GM19328 (cell line): Measurements from ENCODE around the gene GAL3ST3.
"Not testable (repeated sequence)": the region's sequence is repeated elsewhere in the genome, so short reads cannot be mapped to it uniquely, and the experiment has no call there.

Experiments used
- ATAC-seq: cut with Tn5 transposase; IDR thresholded peaks from one replicate; pipeline ENCODE4 v1.9.1; 2021; ENCODE audit warnings: mild to moderate bottlenecking, moderate library complexity; ENCODE audit not compliant: unreplicated experiment

GAL3ST3 gene

GRCh38 chr11:66045177-66045639 lies 3.8 kb downstream of the GAL3ST3 start:
- ATAC-seq = no peak

GRCh38 chr11:66044757-66045156 lies 4.2 kb downstream of the GAL3ST3 start:
- ATAC-seq = no peak

GRCh38 chr11:66042996-66043906 lies 5.7 kb downstream of the GAL3ST3 start:
- ATAC-seq = no peak

DNA sequence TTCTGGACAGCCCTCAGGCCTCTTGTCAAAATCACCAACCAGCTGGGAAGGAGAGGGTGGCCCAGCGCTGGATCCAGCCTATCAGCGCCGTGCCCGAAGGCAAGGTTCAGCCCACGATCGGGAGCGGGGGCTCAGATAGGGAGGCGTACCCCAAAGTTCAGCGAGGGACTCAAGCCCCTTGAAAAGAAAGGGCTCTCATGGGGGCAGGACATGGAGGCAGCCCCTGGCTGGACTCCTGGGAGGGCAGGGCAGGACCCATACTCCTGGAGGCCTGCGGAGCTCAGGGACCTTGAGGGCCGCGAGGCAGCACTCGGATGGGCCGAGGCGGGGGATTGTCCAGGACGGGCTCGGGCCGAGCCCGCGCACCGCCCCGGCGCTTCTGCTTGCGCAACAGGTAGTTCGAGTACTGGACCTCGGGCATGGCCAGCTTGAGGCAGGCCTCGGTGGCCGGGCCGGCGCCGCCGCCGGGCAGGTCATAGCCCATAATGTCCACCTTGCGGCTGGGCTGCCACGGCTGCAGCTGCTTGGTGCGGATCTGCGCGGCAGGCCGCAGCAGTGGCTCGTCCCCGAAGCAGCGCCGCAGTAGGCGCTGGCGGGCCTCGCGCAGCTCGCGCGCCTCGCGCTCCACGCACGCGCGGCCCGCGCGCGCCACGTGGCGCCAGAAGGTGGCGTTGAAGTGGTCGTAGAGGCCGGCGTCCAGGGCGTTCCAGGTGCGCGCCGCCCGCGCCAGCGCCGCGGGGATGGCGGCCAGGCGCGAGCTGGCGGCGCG lies 6.5 kb downstream of the GAL3ST3 start:
- ATAC-seq = no peak

- ATAC-seq = no peak
Measured at GRCh38 chr11:66039765-66040164, 9.2 kb downstream of the GAL3ST3 start.

GRCh38 chr11:66037327-66037726 lies 11.6 kb downstream of the GAL3ST3 start:
- ATAC-seq = no peak

DNA sequence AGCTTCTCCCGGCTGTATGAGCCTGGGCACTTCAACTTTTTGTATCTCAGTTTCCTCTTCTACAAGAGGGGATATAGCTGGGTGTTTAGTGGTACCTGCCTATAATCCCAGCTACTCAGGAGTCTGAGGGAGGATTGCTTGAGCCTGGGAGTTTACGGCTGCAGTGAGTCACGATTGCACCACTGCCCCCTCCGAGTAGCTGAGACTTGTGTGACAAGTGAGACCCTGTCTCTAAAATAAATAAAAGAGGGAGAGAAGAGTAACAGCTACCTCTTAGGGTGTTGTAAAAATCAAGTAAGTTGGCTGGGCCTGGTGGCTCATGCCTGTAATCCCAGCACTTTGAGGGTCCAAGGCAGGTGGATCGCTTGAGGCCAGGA lies 12.6 kb downstream of the GAL3ST3 start:
- ATAC-seq = no peak

DNA sequence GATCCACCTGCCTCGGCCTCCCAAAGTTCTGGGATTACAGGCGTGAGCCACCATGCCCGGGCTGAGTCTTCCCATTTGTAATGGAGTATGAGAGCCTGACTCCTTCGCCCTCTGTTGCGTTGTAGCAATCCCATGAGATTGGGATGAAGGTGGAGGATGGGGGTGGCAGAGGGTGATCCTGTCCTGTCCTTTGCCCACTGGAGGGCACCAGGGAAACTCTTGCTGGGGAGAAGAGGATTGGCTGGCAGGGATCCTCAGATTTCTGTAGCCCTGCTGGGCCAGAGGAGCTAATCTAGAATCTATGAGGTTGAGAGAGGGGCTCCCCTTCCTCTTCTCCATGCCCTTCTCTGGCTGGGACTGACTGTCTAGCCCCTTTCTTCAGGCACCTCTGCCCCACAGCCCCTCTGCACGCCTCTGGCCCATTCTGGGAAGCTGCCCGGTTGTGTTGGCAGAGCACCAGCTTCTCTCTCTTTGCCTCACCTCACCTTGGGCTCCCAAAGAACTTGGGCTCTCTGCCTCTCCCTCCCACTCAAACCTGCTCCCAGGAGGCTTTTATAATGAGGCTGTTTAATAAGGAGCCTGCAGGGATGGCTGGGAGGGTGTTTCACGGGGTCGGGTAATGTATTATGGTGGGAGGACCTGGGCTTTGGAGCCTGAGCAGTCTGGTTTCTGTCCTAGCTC lies 13.2 kb downstream of the GAL3ST3 start:
- no peak for ATAC-seq

DNA sequence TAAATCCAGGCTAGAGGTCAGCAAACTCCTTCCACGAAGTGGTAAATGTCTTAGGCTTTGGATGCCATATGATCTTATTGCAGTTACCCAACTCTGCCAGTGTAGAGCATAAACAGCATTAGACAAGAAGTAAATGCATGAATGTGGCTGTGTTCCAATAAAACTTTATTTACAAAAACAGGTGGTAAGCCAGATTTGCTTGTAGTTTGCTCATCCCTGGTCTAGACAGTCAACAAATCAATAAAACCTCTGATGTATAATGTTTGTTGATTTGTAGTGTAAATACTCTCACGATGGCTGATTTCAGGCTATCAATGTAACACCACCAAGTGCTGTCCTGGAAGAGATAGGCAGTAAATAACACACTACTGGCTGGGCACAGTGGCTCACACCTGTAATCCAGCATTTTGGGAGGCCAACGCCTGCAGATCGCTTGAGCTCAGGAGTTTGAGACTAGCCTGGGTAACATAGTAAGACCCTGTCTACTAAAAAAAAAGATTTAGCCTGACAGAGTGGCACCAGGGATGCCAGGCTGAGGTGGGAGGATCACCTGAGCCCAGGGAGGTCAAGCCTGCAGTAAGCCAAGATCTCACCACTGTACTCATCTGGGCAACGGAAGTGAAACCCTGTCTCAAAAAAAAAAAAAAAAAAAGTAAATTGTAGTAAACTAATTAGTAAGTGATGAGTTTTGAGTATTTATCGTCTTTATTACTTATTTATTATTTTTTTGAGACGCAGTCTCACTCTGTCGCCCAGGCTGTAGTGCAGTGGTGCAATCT lies 15.8 kb downstream of the GAL3ST3 start:
- ATAC-seq = no peak

DNA sequence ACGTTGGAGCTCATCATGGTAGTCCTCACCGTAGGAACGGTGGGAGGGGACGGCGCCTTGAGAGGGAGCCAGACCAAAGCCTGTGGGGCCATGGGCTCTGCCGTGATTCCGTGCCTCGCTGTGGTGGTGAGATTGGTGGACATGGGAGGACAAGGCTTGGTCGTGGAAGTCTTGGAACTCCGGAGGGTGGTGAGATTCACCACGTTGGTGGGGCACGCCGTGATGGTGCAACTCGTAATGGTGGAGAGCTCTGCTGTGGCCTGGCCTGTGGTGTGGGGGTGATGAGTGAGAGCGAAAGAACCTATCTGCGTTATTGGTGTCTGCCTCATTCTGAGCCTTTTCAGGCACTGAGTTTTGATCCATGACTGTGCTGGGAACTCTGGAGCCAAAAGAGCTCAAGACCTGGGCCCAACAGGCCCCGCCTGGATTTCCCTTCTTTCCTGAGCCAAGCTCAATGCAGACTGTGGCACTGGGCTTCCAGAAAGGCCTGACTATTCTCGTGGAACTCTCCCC lies 22.9 kb downstream of the GAL3ST3 start, which contains the start of gene CATSPER1:
Gene CATSPER1 (minus strand): TSS at position 463 of the 513 bp plus-strand sequence. CDS start 100 bp downstream, at position 363.
- no peak for ATAC-seq

- ATAC-seq = not testable (repeated sequence)
Measured at GRCh38 chr11:66023186-66023440, 25.8 kb downstream of the GAL3ST3 start.

- ATAC-seq = no peak
Measured at GRCh38 chr11:66022401-66023185, 26.4 kb downstream of the GAL3ST3 start.

GRCh38 chr11:66020618-66021357 lies 28.2 kb downstream of the GAL3ST3 start:
- ATAC-seq = no peak

- no peak for ATAC-seq
Measured at GRCh38 chr11:66020212-66020611, 28.7 kb downstream of the GAL3ST3 start.

- ATAC-seq = no peak
Measured at GRCh38 chr11:66017321-66017720, 31.6 kb downstream of the GAL3ST3 start.

DNA sequence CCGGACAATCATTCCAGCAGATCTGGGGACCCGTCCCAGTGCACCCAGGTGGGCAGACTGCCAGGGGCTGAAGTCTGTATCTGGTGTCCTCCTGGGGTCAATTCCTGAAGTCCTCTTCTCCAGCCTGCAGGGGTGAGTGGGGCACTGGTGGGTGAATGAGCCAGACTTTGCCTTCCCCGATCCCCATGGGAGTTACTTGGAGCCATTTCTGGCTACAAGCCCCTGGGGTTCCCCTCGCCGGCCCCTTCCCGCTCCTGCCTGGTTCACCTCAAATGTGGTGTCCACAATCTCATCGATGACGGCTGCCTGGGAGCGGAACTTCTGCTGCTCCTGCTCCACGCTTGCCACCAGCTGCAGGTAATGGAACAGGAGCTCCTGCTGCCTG lies 32.2 kb downstream of the GAL3ST3 start:
- no peak for ATAC-seq

- ATAC-seq = no peak
Measured at GRCh38 chr11:66015936-66016792, 32.8 kb downstream of the GAL3ST3 start.

DNA sequence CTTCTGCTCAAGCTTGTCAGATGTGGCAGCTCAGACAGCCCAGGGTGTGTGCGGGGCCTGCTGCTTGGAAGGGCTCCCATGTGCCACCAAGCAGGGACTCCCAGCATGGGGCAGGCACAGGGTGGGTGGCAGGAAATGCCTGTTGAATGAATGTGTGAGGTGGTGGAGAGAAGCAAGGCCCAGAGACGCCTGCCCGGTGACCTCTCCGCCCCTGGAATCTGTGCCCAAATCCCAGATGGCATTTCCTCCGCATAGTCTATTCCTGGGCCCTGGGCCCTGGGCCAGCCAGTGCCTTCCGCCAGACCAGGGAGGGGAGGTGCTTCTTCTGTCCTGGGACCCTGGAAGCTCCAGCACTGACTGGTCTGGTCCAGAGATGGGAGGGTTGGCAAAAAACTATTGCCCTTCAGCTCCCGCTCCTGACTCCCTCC lies 33.5 kb downstream of the GAL3ST3 start:
- no peak for ATAC-seq
